GM18951 (cell line): ENCODE data around the gene SIM1.

Experiments used
- POLR2A ChIP-seq: IDR thresholded peaks from 4 replicates; pipeline ENCODE4 v1.6.1; 2011; ENCODE audit warnings: mild to moderate bottlenecking; ENCODE audit not compliant: insufficient read length, insufficient read depth; ENCODE audit errors: extremely low read depth
- in situ Hi-C: fragments of 300-500 bp; cut with MboI; formaldehyde crosslinking; loops from one replicate; pipeline ENCODE4 v1.12.0; 2022; ENCODE audit warnings: low sequenced_read_pairs, mixed read lengths, inconsistent platforms; ENCODE audit not compliant: unreplicated experiment

The SIM1 gene, protein sequence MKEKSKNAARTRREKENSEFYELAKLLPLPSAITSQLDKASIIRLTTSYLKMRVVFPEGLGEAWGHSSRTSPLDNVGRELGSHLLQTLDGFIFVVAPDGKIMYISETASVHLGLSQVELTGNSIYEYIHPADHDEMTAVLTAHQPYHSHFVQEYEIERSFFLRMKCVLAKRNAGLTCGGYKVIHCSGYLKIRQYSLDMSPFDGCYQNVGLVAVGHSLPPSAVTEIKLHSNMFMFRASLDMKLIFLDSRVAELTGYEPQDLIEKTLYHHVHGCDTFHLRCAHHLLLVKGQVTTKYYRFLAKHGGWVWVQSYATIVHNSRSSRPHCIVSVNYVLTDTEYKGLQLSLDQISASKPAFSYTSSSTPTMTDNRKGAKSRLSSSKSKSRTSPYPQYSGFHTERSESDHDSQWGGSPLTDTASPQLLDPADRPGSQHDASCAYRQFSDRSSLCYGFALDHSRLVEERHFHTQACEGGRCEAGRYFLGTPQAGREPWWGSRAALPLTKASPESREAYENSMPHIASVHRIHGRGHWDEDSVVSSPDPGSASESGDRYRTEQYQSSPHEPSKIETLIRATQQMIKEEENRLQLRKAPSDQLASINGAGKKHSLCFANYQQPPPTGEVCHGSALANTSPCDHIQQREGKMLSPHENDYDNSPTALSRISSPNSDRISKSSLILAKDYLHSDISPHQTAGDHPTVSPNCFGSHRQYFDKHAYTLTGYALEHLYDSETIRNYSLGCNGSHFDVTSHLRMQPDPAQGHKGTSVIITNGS

DNA sequence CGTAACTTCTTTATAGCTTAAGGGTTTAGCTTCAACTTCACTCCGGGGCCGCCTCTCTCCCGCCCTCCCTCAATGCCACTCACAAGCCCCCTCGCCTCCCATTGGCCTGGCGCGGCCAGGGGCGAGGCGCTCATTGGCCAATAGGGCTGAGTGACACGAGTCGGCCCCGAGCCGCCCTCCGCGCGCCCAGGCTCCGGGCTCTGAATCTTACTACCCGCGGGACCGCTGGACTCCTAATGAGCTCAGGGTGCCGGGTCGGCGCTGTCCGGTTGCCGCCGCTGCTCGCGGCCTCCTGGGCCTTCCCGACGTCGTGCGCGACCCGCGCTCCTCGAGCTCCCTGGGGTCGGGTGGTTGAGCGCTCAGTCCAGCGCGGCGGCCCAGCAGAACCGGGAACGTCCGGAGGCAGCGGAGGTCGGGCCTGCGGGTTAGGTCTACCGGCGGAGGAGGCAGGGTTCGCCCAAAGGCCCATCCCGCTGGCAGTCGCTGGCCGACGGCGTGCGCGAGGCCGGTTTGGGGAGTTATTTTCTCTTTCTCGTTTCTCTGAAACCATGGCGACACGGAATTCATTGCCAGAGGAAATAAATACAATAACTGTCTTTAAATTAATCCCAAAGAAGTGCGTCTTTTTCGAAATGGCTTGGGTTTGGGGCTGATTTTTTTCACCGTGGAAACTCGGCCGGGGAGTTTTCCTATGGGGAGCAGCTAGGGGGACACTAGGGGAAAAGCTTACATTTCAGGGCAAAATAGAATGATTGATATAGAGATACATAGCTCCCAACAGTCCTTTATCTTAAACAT lies at the start of gene SIM1:
TSS of gene SIM1 (minus strand) at position 19 of the 798 bp plus-strand sequence. CDS start 1,453 bp downstream, outside the sequence.
- no peak for TF ChIP-seq POLR2A
- in situ Hi-C loops: loop anchor here (25.0 kb wide), 3 partner anchors 578 to 1628 kb away; partner anchors contain the start of gene POU3F2

DNA sequence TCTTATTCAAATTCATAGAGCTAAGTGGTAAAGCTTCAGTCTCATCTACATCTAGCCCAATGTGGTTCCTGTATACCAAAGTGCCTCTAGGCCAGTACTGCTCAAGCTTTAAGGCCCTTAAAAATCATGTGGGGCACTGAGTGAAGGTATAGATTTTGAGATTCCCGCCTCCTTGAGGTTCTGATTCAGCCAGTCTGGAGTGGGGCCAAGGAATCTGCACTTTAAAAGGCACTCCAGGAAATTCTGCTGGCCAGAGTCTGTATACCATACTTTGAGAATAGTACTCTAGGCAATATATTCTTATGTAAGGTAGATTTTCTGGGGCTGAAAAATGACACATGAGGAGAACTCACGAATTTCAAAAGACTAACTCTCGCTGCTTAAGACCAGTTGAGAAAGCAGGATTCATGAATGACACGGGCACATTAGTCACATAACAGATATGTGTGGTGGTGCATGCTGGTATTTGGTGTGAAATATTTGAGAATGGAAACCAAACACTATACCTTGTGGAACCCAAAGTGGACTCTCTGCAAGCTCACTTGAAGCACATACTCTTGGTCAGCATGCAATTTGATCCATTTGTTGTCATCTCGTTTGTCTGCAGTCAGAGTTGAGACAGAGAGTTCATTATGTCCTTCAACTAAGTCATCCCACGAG lies 47.6 kb upstream of the SIM1 start:
- in situ Hi-C loops: no loop called here
- no peak for TF ChIP-seq POLR2A

DNA sequence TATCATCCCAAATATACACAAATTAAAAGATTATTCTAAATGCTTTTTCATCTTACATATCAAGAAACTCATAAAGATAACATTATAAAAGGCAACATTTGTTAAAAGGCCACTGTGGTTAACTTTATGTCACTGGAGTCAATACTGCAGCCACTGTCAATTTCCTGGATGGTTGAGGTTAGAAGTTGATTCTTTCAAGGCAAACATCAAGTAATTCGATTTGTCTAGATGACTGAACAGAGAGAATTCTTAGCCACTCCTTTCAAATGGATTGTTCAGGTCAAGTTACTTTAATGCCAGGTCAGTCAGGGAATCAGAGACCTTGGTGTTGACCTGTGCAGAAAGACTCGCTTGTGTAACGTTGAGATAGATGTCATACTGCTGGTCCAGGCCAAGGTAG lies 44.4 kb upstream of the SIM1 start:
- TF ChIP-seq POLR2A: no peak
- in situ Hi-C loops: no loop called here

DNA sequence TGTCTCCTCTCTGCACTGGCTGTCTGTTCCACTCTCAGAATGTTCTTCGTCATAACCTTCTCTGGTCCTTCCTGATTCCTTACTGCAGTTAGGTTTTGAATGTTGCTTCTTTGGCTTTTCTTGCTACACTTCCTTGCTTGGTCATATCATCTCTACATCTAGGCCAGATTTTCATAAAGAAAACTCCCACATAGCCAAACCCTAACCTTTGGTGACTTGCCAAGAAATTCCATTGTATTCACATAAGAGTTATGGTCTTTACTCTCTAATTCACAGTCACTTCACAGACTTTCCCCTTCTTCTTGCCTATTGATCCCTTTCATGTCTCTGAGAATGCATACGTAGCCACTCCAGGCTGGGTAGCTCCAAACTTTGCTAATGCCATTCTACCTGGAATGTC lies 41.9 kb upstream of the SIM1 start:
- in situ Hi-C loops: no loop called here
- TF ChIP-seq POLR2A: no peak

DNA sequence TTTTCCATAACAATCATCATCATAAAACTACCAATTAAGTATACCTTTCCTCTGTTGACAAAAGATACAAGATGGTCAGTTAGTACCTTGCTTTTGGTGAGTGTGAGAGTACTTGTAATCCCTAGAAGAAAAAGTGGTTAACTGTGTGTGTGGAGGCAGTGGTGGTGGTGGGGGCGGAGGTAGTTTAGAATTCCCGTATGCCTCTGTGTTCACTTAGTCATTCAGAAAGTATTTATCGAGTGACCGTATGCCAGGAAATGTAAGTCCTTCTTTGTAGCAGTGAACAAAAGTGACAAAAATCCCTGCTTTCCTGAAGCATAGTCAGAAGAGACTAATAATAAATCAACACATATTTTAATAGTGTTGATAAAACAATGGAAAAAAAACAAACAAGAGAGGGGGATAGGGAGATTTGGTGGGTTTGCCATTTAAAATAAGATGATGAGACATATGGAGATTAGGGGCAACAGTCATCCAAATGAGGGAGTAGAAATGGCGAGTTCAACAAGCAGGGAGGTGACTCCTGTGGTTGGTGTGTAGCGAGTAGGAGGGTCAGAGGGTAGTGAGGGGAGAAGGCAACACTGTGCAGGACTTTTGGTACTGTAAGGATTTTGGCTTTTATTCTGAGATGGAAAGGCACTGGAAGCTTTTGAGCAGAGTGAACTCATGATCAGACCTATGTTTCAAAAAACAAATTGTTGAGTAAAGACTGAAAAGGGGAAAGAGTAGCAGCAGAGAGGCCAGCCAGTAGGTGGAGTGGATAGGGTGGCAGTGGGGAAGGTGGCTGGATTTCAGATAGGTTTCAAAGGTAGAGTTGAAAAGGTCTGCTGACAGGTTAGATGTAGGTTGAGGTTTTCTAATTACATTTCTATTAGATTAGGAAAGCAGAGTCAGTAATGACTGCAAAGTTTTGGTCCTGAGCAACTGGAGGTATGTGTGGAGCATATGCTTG lies 40.3 kb upstream of the SIM1 start:
- TF ChIP-seq POLR2A: no peak

DNA sequence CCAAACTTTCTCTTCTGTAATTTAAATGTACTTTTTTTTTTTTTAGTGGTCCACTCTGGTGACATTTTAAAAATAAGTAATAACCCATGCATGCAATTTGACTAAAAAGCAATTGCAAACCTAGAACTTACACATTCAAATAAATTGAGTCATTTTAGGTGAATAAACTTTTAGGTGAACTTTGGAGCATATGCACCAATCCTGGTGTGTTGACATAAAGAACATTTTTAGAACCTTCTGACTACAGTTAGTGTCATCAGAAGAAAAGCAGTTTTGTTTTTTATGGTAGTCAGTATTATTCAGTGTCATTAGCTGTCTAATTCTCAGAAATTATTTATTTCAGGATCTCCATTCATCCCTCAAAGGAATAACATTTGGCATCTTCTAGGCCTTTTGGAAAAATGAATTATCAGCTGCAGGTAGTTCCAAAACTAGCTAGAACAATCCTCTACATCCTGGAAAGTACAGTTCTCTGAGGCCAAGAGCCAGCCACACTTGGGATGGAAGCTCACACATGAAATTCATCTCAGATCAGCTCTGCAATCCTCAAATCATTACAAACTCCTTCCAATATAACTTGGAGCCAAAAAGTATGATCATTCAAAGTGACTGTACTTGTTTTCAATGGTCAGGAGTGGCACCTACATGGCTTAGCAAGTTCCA lies 38.5 kb upstream of the SIM1 start:
- no peak for TF ChIP-seq POLR2A
- in situ Hi-C loops: no loop called here

More for the DNA sequence above, 40.3 kb upstream of the SIM1 start:
- in situ Hi-C loops: no loop called here

DNA sequence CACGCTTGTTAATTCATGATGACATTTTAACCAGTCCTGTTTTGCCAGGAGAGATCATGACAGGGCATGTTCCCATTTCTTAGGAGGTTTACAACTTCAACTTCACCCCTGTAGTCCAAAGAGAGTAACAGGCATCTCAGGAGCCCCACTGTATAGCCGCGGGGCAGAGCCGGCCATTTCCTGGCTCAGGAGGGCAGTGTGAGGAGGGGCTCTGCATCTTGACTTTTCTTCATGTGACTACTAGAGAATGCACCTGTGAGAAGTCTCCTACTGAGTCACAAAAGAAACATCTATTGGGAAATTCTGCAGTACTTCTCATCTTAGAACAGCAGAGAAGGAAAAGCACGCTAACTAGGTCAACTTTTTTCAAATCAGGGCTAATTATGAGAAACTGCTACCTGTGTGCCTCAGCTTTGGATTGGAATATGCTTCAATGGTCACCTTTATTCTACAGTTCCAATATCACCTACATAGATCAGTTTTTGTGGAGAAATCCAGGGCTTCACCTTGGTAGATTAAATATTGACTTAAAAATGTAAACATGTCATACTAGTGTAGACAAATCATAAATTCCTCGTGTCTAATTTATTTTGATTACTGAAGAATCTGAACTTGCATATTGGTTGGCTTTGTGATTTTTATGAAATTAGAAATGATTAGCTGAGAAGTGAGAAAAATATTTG lies 28.6 kb upstream of the SIM1 start:
- in situ Hi-C loops: no loop called here
- TF ChIP-seq POLR2A: no peak

DNA sequence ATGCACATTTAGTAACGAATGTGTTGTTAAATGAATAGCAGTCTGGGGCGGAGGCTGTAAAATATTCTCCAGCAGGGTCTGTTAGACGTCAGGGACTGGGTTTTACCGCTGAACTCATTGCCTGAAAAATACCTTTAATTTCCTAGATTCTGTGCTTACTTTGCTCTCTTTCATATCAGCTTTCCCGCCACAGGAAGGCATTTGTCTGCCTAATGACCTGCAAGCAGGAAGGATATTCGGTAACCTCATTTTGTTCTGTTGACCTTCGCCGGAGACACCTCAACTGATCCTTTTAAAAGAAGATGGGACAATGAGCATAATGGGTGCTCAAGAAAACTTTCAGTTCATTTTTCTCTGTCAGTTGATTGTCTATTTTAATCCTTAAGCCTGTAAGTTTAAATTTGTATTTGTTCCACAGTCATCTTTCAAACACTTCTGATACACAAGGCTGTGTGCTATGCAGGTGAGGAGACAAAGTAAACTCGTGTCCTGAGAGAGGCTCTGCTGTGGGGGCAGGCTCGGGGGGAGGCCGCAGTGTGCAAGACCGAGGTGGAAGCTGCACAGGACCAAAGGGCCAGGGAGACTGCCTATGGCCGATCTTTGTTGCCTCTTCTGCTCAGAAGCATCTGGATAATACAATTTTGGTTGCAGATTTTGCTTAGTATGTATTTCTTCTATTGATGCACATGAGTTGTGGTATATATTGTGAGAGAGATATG lies 27.4 kb upstream of the SIM1 start:
- in situ Hi-C loops: no loop called here
- TF ChIP-seq POLR2A: no peak

DNA sequence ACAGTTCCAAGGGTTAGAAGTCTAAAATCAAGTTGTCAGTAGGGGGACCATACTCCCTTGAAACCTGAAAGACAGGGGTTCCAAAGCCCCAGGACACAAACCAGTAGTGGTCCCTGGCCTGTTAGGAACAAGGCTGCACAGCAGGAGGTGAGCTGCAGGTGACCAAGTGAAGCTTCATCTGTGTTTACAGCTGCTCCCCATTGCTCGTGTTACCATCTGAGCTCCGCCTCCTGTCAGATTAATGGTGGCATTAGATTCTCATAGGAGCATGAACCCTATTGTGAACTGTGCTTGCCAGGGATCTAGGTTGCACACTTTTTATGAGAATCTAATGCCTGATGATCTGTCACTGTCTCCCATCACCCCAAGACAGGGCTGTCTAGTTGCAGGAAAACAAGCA lies 25.3 kb upstream of the SIM1 start:
- in situ Hi-C loops: no loop called here

DNA sequence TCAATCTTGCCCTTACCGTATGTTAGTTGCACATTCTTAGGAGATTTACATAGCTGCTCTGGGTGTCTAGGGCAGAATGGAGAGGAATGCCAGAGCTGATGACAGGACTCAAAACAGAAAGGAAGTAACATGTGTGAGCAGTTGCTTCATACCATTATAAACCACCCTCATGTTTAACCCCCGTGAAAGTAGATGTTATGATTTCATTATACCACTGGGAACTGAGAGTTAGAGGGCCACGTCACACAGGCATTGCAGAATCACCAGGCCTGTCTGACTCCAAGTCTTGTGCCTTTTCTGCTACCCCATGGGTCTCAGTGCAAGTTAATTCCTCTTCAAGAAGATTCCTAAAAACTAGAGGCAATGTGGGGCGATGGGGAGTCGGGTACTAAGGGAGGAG lies 23.5 kb upstream of the SIM1 start:
- in situ Hi-C loops: no loop called here
- TF ChIP-seq POLR2A: no peak

More for the DNA sequence above, 25.3 kb upstream of the SIM1 start:
- TF ChIP-seq POLR2A: no peak
